Measurements from ENCODE around the gene CDH23. TPM values are rescaled to one million over a fixed set of nuclear protein-coding genes. Genes with fewer than 3 reads are reported as not detected.

CDH23 gene
- total and polyA plus RNA-seq, 2 of the 8 experiments (the other 6 are each of a cell fraction or from before 2014, with no cell fraction given), result 1.9 to 4.9 TPM

- Histone ChIP-seq H2BK5ac (ENCODE audit: low read depth, low read length) (no peak overlapping the region), H2BK12ac (ENCODE audit: low read depth, low read length) (no peak overlapping the region), H2BK20ac (ENCODE audit: low read length) (no peak overlapping the region), H2AFZ (ENCODE audit: low read length) (no peak overlapping the region), H3K4me3 (ENCODE audit: extremely low read depth in 1 of 4, insufficient read depth in 2 of 4, low read depth in 3 of 4, low read length in 4 of 4) (no peak overlapping the region), H3K36me3 (ENCODE audit: control insufficient read depth in 2 of 4, insufficient read depth in 4 of 4, low read length in 3 of 4) (no peaks in the 10 kb centered on the region), H3K79me1 (ENCODE audit: low read depth, low read length) (no peaks in the 10 kb centered on the region), H4K20me1 (replicated peaks in 1 of 2; ENCODE audit: control insufficient read depth in 1 of 2, insufficient read depth in 2 of 2, low read length in 2 of 2) (no peaks in the 10 kb centered on the region), H4K91ac (replicated peaks; ENCODE audit: insufficient read length, low read length) (no peak overlapping the region), H3K23me2 (ENCODE audit: low read depth, low read length) (no peaks in the 10 kb centered on the region), H3K18ac (ENCODE audit: extremely low read depth, low read length) (no peak overlapping the region), H3K27me3 (replicated peaks in 1 of 4; ENCODE audit: control insufficient read depth in 3 of 4, extremely low read depth in 1 of 4, insufficient read depth in 3 of 4, low read length in 3 of 4) (no peaks in the 10 kb centered on the region; a peak in 1 of 7 replicates), H3K27ac (ENCODE audit: low read depth, low read length) (no peak overlapping the region), H2BK15ac (ENCODE audit: low read length) (no peak overlapping the region), H4K8ac (ENCODE audit: extremely low read depth, insufficient read depth, low read length) (no peak overlapping the region), H2BK120ac (replicated peaks; ENCODE audit: low read depth, low read length) (no peak overlapping the region), H3K79me2 (ENCODE audit: control insufficient read depth in 1 of 2, insufficient read depth in 2 of 2, low read length in 2 of 2) (no peaks in the 10 kb centered on the region), H4K5ac (ENCODE audit: insufficient read length, low read depth, low read length) (no peak overlapping the region), H2AK5ac (ENCODE audit: low read depth, low read length) (no peak overlapping the region), H3K9ac (replicated peaks in 1 of 4; ENCODE audit: extremely low read depth in 1 of 4, low read depth in 3 of 4, low read length in 3 of 4) (no peak overlapping the region), H3K4me2 (ENCODE audit: insufficient read depth in 1 of 2, low read depth in 2 of 2, low read length in 2 of 2) (no peak overlapping the region), H3K56ac (replicated peaks; ENCODE audit: insufficient read length, low read depth, low read length) (no peak overlapping the region), H3K23ac (ENCODE audit: insufficient read length) (no peak overlapping the region), H3K4ac (replicated peaks; ENCODE audit: insufficient read length, low read depth, low read length) (no peak overlapping the region), H3K14ac (ENCODE audit: insufficient read length) (no peak overlapping the region), H3K9me3 (ENCODE audit: insufficient read depth in 2 of 2, low read depth in 1 of 2, low read length in 1 of 2) (no peaks in the 10 kb centered on the region), H3K4me1 (replicated peaks in 1 of 4; ENCODE audit: control insufficient read depth in 3 of 4, insufficient read depth in 4 of 4, low read length in 3 of 4) (peaks cover 0 to 5% (median under 1%) of the 10 kb centered on the region in 4 experiments; a peak in 2 of 7 replicates)
- DNase-seq (ENCODE audit: low read depth in 1 of 2, low spot score in 2 of 2) (no peak), FAIRE-seq (no peak)
- ChIA-PET POLR2A (ENCODE audit: partially characterized antibody) (no interaction called here), CTCF (ENCODE audit: partially characterized antibody) (interaction anchor here (0.7 to 1.8 kb wide), 8 partner anchors 9 to 448 kb away, joined by 3 to 15 read pairs (median 4); no protein-coding TSS in a partner anchor)
- TF ChIP-seq FOSL1 (IDR thresholded peaks at IDR 0.05; ENCODE audit: insufficient read depth, low read depth, low read length) (no peak), POLR2AphosphoS5 (IDR thresholded peaks at IDR 0.05; ENCODE audit: low read depth, low read length) (no peak), SIX5 (IDR thresholded peaks at IDR 0.05; ENCODE audit: low read depth, low read length) (no peak), BACH1 (IDR thresholded peaks at IDR 0.05; ENCODE audit: low read length) (no peak), CTCF (IDR thresholded peaks at IDR 0.05; ENCODE audit: control extremely low read depth in 1 of 3, insufficient read depth in 1 of 3, low read depth in 1 of 3, low read length in 3 of 3) (no peak), SIRT6 (IDR thresholded peaks at IDR 0.05; ENCODE audit: low read length) (no peak), POU5F1 (IDR thresholded peaks at IDR 0.05; ENCODE audit: low read depth, low read length) (no peak), RNF2 (IDR thresholded peaks at IDR 0.05; ENCODE audit: borderline replicate concordance, low read depth, low read length, missing control alignments, poor library complexity, severe bottlenecking) (no peak), CBX5 (IDR thresholded peaks at IDR 0.05; ENCODE audit: low read depth, low read length) (no peak), ASH2L (IDR thresholded peaks at IDR 0.05; ENCODE audit: low read length) (no peak)
- 87% methylated on average over 5 of the region's 5 CpGs; no CpG with 5 or more reads in 1 of the 2 experiments for WGBS, 2 experiments (ENCODE audit: extremely low coverage in 1 of 2, insufficient coverage in 1 of 2, insufficient read length in 1 of 2, insufficient replicate concordance in 2 of 2, low coverage in 1 of 2, low lambda C conversion rate in 2 of 2, missing lambda C conversion rate in 1 of 2)
Observed at GRCh38 chr10:71762324-71762723, 365.6 kb downstream of the CDH23 start.
